Suprapubic skin (tissue), 3 donors: Measurements from ENCODE around the gene TMEM256.

Experiments
- EP300 ChIP-seq: sonication (generic); formaldehyde crosslinking; IDR thresholded peaks from one replicate; pipeline ENCODE4 v1.6.1; 2017; ENCODE audit warnings: antibody characterized with exemption
- POLR2A ChIP-seq, 2 donors: fragments of 450-650 bp; IDR thresholded peaks; one replicate each; pipeline ENCODE4 v1.6.1; 2017; ENCODE audit warnings: antibody characterized with exemption in 2 of 2, mild to moderate bottlenecking in 2 of 2, moderate library complexity in 2 of 2
- TF ChIP-seq, protein P1 (sequence below), 2 donors: fragments of 200-600 bp in 1 of 2; fragments of 450-650 bp in 1 of 2; sonication (generic) in 1 of 2; IDR thresholded peaks; one replicate each; pipeline ENCODE4 v1.5.1; 2016 to 2019; ENCODE audit warnings: antibody characterized with exemption in 2 of 2, mild to moderate bottlenecking in 1 of 2, moderate library complexity in 1 of 2

DNA sequence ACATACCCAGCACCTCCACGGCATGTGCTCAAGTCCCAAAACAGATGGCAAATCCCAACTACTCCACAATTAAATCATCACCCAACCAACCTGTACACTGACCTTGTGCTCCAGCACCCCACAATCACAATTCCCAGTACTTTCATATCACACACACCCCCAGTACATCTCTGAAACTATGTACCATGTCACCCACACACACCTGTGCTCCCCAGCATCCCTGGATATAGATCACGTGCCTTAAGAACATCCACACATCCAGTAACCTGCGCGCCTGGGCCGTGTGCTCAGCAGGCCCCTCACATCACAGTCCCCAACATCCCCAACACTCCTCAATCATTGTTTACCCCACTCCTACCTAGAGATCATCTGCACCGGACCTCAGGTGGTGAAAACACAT lies 5.8 kb upstream of the TMEM256 start:
- TF ChIP-seq, protein P1, sequence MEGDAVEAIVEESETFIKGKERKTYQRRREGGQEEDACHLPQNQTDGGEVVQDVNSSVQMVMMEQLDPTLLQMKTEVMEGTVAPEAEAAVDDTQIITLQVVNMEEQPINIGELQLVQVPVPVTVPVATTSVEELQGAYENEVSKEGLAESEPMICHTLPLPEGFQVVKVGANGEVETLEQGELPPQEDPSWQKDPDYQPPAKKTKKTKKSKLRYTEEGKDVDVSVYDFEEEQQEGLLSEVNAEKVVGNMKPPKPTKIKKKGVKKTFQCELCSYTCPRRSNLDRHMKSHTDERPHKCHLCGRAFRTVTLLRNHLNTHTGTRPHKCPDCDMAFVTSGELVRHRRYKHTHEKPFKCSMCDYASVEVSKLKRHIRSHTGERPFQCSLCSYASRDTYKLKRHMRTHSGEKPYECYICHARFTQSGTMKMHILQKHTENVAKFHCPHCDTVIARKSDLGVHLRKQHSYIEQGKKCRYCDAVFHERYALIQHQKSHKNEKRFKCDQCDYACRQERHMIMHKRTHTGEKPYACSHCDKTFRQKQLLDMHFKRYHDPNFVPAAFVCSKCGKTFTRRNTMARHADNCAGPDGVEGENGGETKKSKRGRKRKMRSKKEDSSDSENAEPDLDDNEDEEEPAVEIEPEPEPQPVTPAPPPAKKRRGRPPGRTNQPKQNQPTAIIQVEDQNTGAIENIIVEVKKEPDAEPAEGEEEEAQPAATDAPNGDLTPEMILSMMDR (IDR thresholded peaks at IDR 0.05) = no peak
- no peak for TF ChIP-seq POLR2A (IDR thresholded peaks at IDR 0.05)
- no peak for TF ChIP-seq EP300
